WTC11 (cell line): ENCODE data around the gene DHX58.

ENCODE experiments used
- CTCF ChIP-seq: fragments of 200-600 bp; IDR thresholded peaks from 2 replicates; pipeline ENCODE4 v1.8.0; 2022; ENCODE audit warnings: antibody characterized with exemption
- IRF2 ChIP-seq: sonication (generic); formaldehyde crosslinking; IDR thresholded peaks from 2 replicates; pipeline ENCODE4 v1.8.0; 2022; ENCODE audit warnings: low read depth, missing genetic modification reagents, borderline replicate concordance
- JUN ChIP-seq: sonication (generic); formaldehyde crosslinking; IDR thresholded peaks from 2 replicates; pipeline ENCODE4 v1.8.0; 2023; ENCODE audit warnings: mild to moderate bottlenecking, missing genetic modification reagents
- NR3C1 ChIP-seq: sonication (generic); formaldehyde crosslinking; conservative IDR thresholded peaks from 2 replicates; pipeline ENCODE4 v1.8.1; 2023; ENCODE audit warnings: low read depth, mild to moderate bottlenecking, missing genetic modification reagents
- TEAD1 ChIP-seq: sonication (generic); formaldehyde crosslinking; IDR thresholded peaks from 2 replicates; pipeline ENCODE4 v1.8.0; 2022; ENCODE audit warnings: mild to moderate bottlenecking, missing genetic modification reagents
- TEAD4 ChIP-seq: sonication (generic); formaldehyde crosslinking; IDR thresholded peaks from 2 replicates; pipeline ENCODE4 v1.8.0; 2022; ENCODE audit warnings: mild to moderate bottlenecking, missing genetic modification reagents
- ZNF263 ChIP-seq: sonication (generic); formaldehyde crosslinking; IDR thresholded peaks from 2 replicates; pipeline ENCODE4 v1.8.1; 2022; ENCODE audit warnings: low read depth, mild to moderate bottlenecking, moderate library complexity, missing genetic modification reagents

GRCh38 chr17:42129109-42129837 is 16.8 kb upstream of the DHX58 start:
- TF ChIP-seq CTCF (no peak), IRF2 (no peak), NR3C1 (no peak), TEAD4 (no peak), ZNF263 (CRISPR knock-in tag) (no peak), JUN (CRISPR knock-in tag) (no peak), TEAD1 (no peak)
